ENCODE measurements around the gene ZG16B.

ZG16B gene

GRCh38 chr16:2856686-2857450, 26.8 kb downstream of the ZG16B start:
- DNase-seq: peak in 1 of 2 donors; percentile 52
- peaks cover 0 to 67% of the 10 kb centered on the region in 2 donors for H3K27me3 ChIP-seq
- no peak overlapping the region for H3K27ac ChIP-seq
- H3K4me3 ChIP-seq: no peak overlapping the region
- intact Hi-C loops (cut with DNase I; ENCODE audit: low total_unique reads): loop anchor here (10.0 kb wide), 1 partner anchor 122 kb away; no protein-coding TSS in a partner anchor
- peaks cover 0 to 9% (median 0%) of the 10 kb centered on the region in 3 donors for H3K9me3 ChIP-seq
- no peak for TF ChIP-seq CTCF (IDR thresholded peaks at IDR 0.05)
- H3K4me1 ChIP-seq: peaks cover 0 to 13% (median 1%) of the 10 kb centered on the region in 4 donors
- peaks cover 0 to 15% (median 0%) of the 10 kb centered on the region in 3 donors for H3K36me3 ChIP-seq

- H3K27ac ChIP-seq: no peak within 1 kb of the TSS
- peaks cover 0 to 9% (median 0%) of the 10 kb centered on the region in 3 donors for H3K9me3 ChIP-seq
- intact Hi-C loops (cut with DNase I; ENCODE audit: low total_unique reads): loop anchor here (10.0 kb wide), 1 partner anchor 123 kb away; no protein-coding TSS in a partner anchor
- H3K36me3 ChIP-seq: peaks cover 0 to 15% (median 0%) of the 10 kb centered on the region in 3 donors
- peaks cover 0 to 59% of the 10 kb centered on the region in 2 donors for H3K27me3 ChIP-seq
- peaks cover 0 to 13% (median 1%) of the 10 kb centered on the region in 4 donors for H3K4me1 ChIP-seq
- no peak for TF ChIP-seq CTCF (IDR thresholded peaks at IDR 0.05)
- DNase-seq: peak in 1 of 2 donors; percentile 41
- no peak within 1 kb of the TSS for H3K4me3 ChIP-seq
These were observed 27.5 kb downstream of the ZG16B start, which contains the start of gene PRSS22 for GRCh38 chr16:2857451-2858244. Gene PRSS22, minus strand, starts transcription at chr16:2858170. Its CDS starts 66 bp downstream, at chr16:2858104.

- H3K27ac ChIP-seq: no peak overlapping the region
- no peak overlapping the region for H3K4me3 ChIP-seq
- peaks cover 0 to 13% (median 1%) of the 10 kb centered on the region in 4 donors for H3K4me1 ChIP-seq
- no peak for TF ChIP-seq CTCF (IDR thresholded peaks at IDR 0.05)
- peak in 1 of 2 donors; percentile 58 for DNase-seq
- H3K9me3 ChIP-seq: peaks cover 0 to 9% (median 0%) of the 10 kb centered on the region in 3 donors
- intact Hi-C loops (cut with DNase I; ENCODE audit: low total_unique reads): loop anchor here (10.0 kb wide), 1 partner anchor 124 kb away; no protein-coding TSS in a partner anchor
- peaks cover 0 to 10% (median 0%) of the 10 kb centered on the region in 3 donors for H3K36me3 ChIP-seq
- H3K27me3 ChIP-seq: peaks cover 0 to 54% of the 10 kb centered on the region in 2 donors
These were observed 28.3 kb downstream of the ZG16B start for GRCh38 chr16:2858245-2859025.

- Histone ChIP-seq H3K9me3 (peaks cover 0 to 9% (median 0%) of the 10 kb centered on the region in 3 donors), H3K4me1 (peaks cover 0 to 13% (median 1%) of the 10 kb centered on the region in 4 donors), H3K4me3 (no peak overlapping the region), H3K36me3 (peaks cover 0 to 7% (median 0%) of the 10 kb centered on the region in 3 donors), H3K27me3 (peaks cover 0 to 55% of the 10 kb centered on the region in 2 donors), H3K27ac (no peak overlapping the region)
- no peak for TF ChIP-seq CTCF (IDR thresholded peaks at IDR 0.05)
- intact Hi-C loops (cut with DNase I; ENCODE audit: low total_unique reads): loop anchor here (10.0 kb wide), 1 partner anchor 125 kb away; no protein-coding TSS in a partner anchor
- peak in 1 of 2 donors; percentile 51 for DNase-seq
These were observed 29.7 kb downstream of the ZG16B start for GRCh38 chr16:2859686-2860265.
